Fibroblast of lung (primary cell): Measurements from ENCODE around the gene ZMAT5.

ENCODE experiments used
- EZH2 ChIP-seq: IDR thresholded peaks from 2 replicates; pipeline ENCODE4 v1.5.1; 2012; ENCODE audit warnings: low read length, control low read depth, mild to moderate bottlenecking; ENCODE audit errors: missing control alignments
- TF ChIP-seq, protein P1 (sequence below), 2 donors: IDR thresholded peaks in 1 of 2; conservative IDR thresholded peaks in 1 of 2; 1 replicate in 1 of 2; 2 replicates in 1 of 2; pipeline ENCODE4 v1.5.1; 2011 to 2012; ENCODE audit warnings: low read length in 2 of 2, control low read depth in 1 of 2, inconsistent platforms in 1 of 2, low read depth in 1 of 2, mild to moderate bottlenecking in 1 of 2

DNA sequence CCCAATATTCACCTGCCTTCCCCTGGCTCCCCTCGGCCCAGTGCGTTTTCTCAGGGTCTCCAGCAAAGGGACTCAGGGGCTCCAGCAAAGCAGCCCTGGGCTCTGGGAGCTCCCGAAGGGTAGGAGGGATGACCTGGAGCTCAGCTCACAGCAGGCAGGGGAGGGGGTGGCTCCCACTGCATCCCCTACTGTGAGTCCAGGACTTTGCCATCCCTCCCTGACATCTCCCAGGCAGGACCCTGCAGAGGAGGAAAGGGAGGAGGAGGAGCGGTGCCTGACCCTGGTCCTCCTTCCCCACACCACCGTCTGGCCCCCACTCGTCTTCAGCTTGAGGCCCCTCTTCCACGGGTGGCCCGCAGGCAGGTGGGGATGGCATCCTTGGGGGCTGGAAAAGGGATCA lies 42.0 kb downstream of the ZMAT5 start:
- TF ChIP-seq, protein P1, sequence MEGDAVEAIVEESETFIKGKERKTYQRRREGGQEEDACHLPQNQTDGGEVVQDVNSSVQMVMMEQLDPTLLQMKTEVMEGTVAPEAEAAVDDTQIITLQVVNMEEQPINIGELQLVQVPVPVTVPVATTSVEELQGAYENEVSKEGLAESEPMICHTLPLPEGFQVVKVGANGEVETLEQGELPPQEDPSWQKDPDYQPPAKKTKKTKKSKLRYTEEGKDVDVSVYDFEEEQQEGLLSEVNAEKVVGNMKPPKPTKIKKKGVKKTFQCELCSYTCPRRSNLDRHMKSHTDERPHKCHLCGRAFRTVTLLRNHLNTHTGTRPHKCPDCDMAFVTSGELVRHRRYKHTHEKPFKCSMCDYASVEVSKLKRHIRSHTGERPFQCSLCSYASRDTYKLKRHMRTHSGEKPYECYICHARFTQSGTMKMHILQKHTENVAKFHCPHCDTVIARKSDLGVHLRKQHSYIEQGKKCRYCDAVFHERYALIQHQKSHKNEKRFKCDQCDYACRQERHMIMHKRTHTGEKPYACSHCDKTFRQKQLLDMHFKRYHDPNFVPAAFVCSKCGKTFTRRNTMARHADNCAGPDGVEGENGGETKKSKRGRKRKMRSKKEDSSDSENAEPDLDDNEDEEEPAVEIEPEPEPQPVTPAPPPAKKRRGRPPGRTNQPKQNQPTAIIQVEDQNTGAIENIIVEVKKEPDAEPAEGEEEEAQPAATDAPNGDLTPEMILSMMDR (conservative IDR thresholded peaks at IDR 0.05 in 1 of 2, IDR thresholded peaks at IDR 0.05 in 1 of 2; ENCODE audit: low read depth in 1 of 2, low read length in 2 of 2), result no peak
- TF ChIP-seq EZH2, result no peak
